Measurements from ENCODE around the gene AMZ2. TPM values are rescaled to one million over a fixed set of nuclear protein-coding genes. Genes with fewer than 3 reads are reported as not detected.

Gene AMZ2
- total and polyA plus RNA-seq, 2 of the 8 experiments (the other 6 are each of a cell fraction or from before 2014, with no cell fraction given) = 49.5 to 71.0 TPM

DNA sequence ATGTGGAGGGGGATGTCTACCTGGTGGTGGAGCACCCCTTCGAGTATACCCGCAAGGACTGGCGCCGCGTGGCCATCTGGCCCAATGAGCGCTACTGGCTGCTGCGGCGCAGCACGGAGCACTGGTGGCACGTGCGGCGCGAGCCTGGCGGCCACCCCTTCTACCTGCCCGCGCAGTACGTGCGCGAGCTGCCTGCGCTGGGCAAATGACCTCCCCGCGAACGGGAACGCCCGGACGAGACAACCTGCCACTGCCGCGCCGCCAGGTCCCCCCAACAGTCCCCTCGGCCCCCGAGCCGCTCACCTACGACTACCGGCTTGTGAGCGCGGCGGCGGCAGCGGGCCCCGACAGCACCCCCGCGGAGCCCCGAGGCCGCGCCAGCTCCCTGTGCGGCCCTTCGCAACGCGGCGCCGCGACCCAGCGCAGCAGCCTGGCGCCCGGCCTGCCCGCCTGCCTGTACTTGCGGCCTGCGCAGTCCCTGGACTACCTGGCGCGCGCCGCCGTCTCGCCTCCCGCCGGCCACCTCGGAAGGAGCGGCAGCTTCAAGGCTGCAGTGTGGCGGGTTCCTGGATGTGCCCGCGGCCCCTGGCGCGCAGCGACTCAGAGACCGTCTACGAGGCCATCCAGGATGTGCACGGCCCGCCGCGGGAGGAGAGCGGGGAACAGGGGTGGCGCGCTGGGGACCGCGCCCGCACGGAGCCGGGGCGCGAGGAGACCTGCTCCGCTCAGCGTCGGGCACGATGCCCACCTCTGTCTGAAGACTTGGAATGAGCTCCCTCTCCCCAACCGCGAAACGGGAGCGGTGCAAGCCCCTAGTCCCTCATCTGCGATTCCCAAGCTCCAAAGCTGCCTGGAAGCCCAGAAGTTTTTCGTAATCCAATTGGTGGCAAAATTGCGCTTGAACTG, 48.7 kb upstream of the AMZ2 start:
- FAIRE-seq (no peak), DNase-seq (ENCODE audit: low read depth in 1 of 2, low spot score in 2 of 2) (peak in 1 of 2 experiments; percentile 76)
- Histone ChIP-seq H4K8ac (ENCODE audit: extremely low read depth, insufficient read depth, low read length) (0 out of 2 replicates have a peak overlapping the region, but pooled peaks have one; percentile 57), H3K79me1 (ENCODE audit: low read depth, low read length) (no peaks in the 10 kb centered on the region), H3K18ac (ENCODE audit: extremely low read depth, low read length) (peak overlapping the region; percentile 32), H3K36me3 (ENCODE audit: control insufficient read depth in 2 of 4, insufficient read depth in 4 of 4, low read length in 3 of 4) (peaks cover 0 to 7% (median 0%) of the 10 kb centered on the region in 4 experiments; a peak in 1 of 8 replicates), H2AK5ac (ENCODE audit: low read depth, low read length) (no peak overlapping the region), H3K9ac (replicated peaks in 1 of 4; ENCODE audit: extremely low read depth in 1 of 4, low read depth in 3 of 4, low read length in 3 of 4) (no peak overlapping the region), H2BK120ac (replicated peaks; ENCODE audit: low read depth, low read length) (no peak overlapping the region), H3K4me3 (ENCODE audit: extremely low read depth in 1 of 4, insufficient read depth in 2 of 4, low read depth in 3 of 4, low read length in 4 of 4) (peak overlapping the region; percentile 20 to 61 (median 37)), H3K4me2 (ENCODE audit: insufficient read depth in 1 of 2, low read depth in 2 of 2, low read length in 2 of 2) (peak overlapping the region; percentile 75 to 93), H2BK20ac (ENCODE audit: low read length) (no peak overlapping the region), H3K14ac (ENCODE audit: insufficient read length) (no peak overlapping the region), H4K91ac (replicated peaks; ENCODE audit: insufficient read length, low read length) (no peak overlapping the region), H4K5ac (ENCODE audit: insufficient read length, low read depth, low read length) (no peak overlapping the region), H3K9me3 (ENCODE audit: insufficient read depth in 2 of 2, low read depth in 1 of 2, low read length in 1 of 2) (peaks cover 0 to 2% of the 10 kb centered on the region in 2 experiments; a peak in 1 of 4 replicates), H3K56ac (replicated peaks; ENCODE audit: insufficient read length, low read depth, low read length) (no peak overlapping the region), H2BK5ac (ENCODE audit: low read depth, low read length) (no peak overlapping the region), H3K27ac (ENCODE audit: low read depth, low read length) (no peak overlapping the region), H3K79me2 (ENCODE audit: control insufficient read depth in 1 of 2, insufficient read depth in 2 of 2, low read length in 2 of 2) (no peaks in the 10 kb centered on the region), H3K27me3 (replicated peaks in 1 of 4; ENCODE audit: control insufficient read depth in 3 of 4, extremely low read depth in 1 of 4, insufficient read depth in 3 of 4, low read length in 3 of 4) (peaks cover 55 to 94% (median 74%) of the 10 kb centered on the region in 4 experiments), H3K23me2 (ENCODE audit: low read depth, low read length) (peaks cover 8% of the 10 kb centered on the region; the same call in 1 of the 2 replicates), H3K4ac (replicated peaks; ENCODE audit: insufficient read length, low read depth, low read length) (no peak overlapping the region), H2BK12ac (ENCODE audit: low read depth, low read length) (no peak overlapping the region), H3K23ac (ENCODE audit: insufficient read length) (no peak overlapping the region), H4K20me1 (replicated peaks in 1 of 2; ENCODE audit: control insufficient read depth in 1 of 2, insufficient read depth in 2 of 2, low read length in 2 of 2) (peaks cover 3 to 15% of the 10 kb centered on the region in 2 experiments), H2BK15ac (ENCODE audit: low read length) (peak overlapping the region; percentile 46; the same call in 1 of the 2 replicates), H3K4me1 (replicated peaks in 1 of 4; ENCODE audit: control insufficient read depth in 3 of 4, insufficient read depth in 4 of 4, low read length in 3 of 4) (peaks cover 8 to 28% (median 15%) of the 10 kb centered on the region in 4 experiments), H2AFZ (ENCODE audit: low read length) (no peak overlapping the region)
- WGBS, 2 experiments (ENCODE audit: extremely low coverage in 1 of 2, insufficient coverage in 1 of 2, insufficient read length in 1 of 2, insufficient replicate concordance in 2 of 2, low coverage in 1 of 2, low lambda C conversion rate in 2 of 2, missing lambda C conversion rate in 1 of 2) = 2% methylated on average over 73 of the region's 101 CpGs; no CpG with 5 or more reads in 1 of the 2 experiments
- POLR2A ChIA-PET (ENCODE audit: partially characterized antibody) = interaction anchor here (0.9 to 2.5 kb wide), 8 partner anchors 15 to 258 kb away, joined by 3 to 10 read pairs (median 3); partner anchors contain the start of genes KPNA2 and WIPI1
- CTCF ChIA-PET (ENCODE audit: partially characterized antibody) = interaction anchor here (0.7 to 4.6 kb wide), 21 partner anchors 9 to 300 kb away, joined by 3 to 73 read pairs (median 5); partner anchors contain the start of gene AMZ2
- TF ChIP-seq ASH2L (IDR thresholded peaks at IDR 0.05; ENCODE audit: low read length) (no peak), HDAC6 (IDR thresholded peaks at IDR 0.05; ENCODE audit: low read depth, low read length) (no peak), CHD1 (IDR thresholded peaks at IDR 0.05; ENCODE audit: low read depth, low read length) (no peak), GABPA (IDR thresholded peaks at IDR 0.05; ENCODE audit: borderline replicate concordance, insufficient read depth, low read length) (no peak), ZNF274 (IDR thresholded peaks at IDR 0.05; ENCODE audit: borderline replicate concordance, extremely low read depth, low read length) (no peak), NRF1 (IDR thresholded peaks at IDR 0.05; ENCODE audit: low read depth, low read length) (no peak), SUZ12 (IDR thresholded peaks at IDR 0.05; ENCODE audit: low read length) (peak; percentile 92; the same call in 1 of the 2 replicates), EP300 (IDR thresholded peaks at IDR 0.05; ENCODE audit: borderline replicate concordance in 1 of 2, low read depth in 2 of 2, low read length in 2 of 2) (no peak)
- TF ChIP-seq, protein P1, sequence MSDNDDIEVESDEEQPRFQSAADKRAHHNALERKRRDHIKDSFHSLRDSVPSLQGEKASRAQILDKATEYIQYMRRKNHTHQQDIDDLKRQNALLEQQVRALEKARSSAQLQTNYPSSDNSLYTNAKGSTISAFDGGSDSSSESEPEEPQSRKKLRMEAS (IDR thresholded peaks at IDR 0.05) = peak; percentile 96

Data from H1 (cell line).